CD4-positive, alpha-beta T cell treated with Interferon gamma for 1 hour (primary cell): ENCODE results near the gene B3GALT2.

Source experiments
- DNase-seq: peaks from one replicate; pipeline ENCODE4 v3.0.0-alpha.2; 2020

The B3GALT2 gene

DNA sequence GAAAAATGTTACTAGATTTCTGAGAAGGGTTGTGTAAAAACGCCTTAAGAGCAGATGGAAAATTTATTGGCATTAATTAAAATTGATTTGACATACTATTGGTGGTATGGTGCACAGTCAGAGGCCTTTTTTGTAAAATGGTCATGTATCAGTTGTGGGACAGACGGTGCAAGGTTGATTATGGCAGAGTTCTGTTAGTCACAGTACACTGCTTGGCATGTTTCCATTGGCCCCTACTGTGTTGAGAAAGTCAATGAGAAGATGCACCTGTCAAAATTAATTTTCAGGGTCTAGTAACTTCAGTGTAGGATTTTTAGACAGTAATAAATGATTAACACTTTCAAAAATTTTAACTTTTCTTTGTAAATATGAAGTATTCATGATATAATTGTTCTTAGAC lies 4.4 kb downstream of the B3GALT2 start:
- DNase-seq: no peak

- DNase-seq: no peak
Observed at GRCh38 chr1:193181536-193181935, 4.9 kb downstream of the B3GALT2 start.

GRCh38 chr1:193179094-193179493 lies 7.3 kb downstream of the B3GALT2 start:
- DNase-seq: no peak

DNA sequence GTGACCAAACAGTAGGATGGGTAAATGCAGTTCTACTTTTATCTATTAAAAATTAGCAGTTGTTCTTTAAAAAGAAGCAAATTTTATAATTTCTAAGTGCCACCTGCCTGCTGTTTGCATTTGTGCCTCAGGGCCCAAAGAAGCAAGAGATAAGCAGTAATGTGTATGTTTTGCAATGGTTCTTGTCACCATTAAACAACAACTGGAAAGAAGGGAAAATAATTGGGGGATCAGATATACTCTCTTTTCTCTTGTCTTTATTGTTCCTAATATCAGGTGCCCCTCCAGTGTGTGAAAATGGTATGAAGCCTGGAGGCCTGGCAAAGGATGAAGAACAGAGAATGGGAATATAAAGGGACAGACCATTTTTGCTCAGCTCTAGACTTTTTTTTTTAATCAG lies 9.6 kb downstream of the B3GALT2 start:
- no peak for DNase-seq

DNA sequence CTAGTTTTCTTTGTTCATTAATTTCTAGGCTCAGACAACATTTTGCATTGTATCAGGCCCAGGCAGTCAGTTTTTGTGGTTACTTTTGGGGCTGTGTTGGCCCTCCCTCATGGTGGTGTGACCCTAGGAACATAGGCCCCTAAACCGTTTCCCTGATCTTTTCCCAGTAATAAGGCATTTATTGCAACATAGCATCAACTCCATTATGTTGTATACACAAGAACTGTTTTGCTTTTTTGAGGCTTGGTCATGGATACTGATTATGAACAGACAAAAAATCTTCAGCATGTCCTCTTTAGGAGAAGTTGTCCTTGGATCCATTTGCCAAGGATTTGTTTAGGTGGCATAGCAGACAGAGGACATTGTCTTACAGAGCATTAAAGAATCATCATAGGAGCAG lies 10.3 kb downstream of the B3GALT2 start:
- no peak for DNase-seq

DNA sequence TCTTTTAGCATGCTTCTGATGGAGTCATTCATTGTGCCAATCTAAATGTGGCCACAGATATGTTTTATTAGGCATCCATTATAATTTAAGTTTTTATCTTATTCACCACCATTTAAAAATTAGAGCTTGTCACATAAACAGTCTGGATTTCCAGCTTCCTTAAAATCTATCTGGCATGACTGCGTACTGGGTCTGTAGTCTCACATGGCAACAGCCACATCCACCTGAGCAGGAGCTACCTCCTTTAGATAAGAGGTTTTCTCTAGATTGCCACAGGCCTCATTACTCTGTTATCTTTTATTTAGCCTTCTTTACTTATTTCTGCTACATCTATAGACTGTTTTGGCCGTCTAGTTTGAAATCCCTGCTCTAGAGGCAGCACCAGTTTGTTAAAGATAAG lies 29.1 kb downstream of the B3GALT2 start:
- DNase-seq: no peak

DNA sequence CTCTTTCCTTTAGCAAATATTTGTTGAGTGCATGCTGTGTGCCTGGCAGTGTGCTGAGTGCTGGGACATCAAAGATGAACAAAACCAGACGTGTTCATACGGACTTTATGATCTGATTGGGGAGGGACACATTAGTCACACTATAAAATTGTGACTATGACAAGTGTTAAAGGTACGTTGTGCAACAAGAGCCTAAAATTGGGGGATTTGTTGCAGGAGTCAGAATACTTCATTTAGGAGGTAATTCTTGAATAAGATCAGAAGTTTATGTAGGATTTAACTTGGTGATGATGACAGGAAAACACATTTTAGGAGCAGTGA lies 29.6 kb downstream of the B3GALT2 start:
- no peak for DNase-seq

GRCh38 chr1:193156117-193156821 lies 30.1 kb downstream of the B3GALT2 start:
- no peak for DNase-seq

- no peak for DNase-seq
Observed at GRCh38 chr1:193144999-193145398, 41.4 kb downstream of the B3GALT2 start.

- DNase-seq: no peak
Observed at GRCh38 chr1:193144361-193144938, 42.0 kb downstream of the B3GALT2 start.

GRCh38 chr1:193143285-193143684 lies 43.1 kb downstream of the B3GALT2 start:
- DNase-seq: no peak

DNA sequence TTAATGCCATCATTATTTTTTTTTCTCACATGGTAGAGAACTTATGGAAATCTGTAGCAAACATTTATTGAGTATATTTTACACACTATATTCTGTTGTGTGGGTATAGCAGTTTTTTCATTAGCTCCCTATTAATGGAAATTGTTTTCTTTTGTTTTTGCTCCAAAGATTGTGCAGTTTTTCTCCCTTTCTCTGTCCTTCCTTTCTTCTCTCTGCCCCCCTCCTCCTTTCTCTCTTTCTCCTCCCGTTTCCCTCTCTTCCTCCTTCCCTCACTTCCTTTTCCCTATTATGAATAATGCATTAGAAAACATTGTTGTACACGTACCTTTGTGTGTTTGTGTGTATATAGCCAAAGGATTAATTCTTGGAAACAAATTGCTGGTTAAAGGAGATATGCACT lies 44.0 kb downstream of the B3GALT2 start:
- no peak for DNase-seq

- DNase-seq: no peak
Observed at GRCh38 chr1:193141804-193142203, 44.6 kb downstream of the B3GALT2 start.

DNA sequence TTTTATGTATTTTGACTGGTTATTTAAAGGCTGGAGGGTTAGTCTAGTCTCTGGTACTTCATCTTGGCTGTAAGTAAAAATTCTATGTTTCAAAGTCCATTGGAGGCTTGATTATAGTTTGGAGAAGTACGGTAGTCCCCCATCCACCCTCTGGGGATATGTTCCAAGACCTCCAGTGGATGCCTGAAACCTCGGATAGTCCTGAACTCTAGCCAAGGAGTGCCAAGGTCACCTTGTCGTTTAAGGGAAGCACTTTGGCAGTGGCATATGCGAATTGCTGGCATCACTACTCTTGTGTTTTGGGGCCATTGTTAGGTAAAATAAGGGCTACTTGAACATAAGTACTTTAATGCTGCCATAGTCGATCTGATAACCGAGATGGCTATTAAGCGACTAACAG lies 46.2 kb downstream of the B3GALT2 start:
- DNase-seq: no peak

GRCh38 chr1:193131266-193131860 lies 55.0 kb downstream of the B3GALT2 start:
- no peak for DNase-seq
